Effector CD8-positive, alpha-beta T cell (primary cell): ENCODE data around the gene ADAM23.

ENCODE experiments used
- DNase-seq: peaks from one replicate; lab custom pipeline; 2025; lab: John Stamatoyannopoulos, UW

ADAM23 gene

DNA sequence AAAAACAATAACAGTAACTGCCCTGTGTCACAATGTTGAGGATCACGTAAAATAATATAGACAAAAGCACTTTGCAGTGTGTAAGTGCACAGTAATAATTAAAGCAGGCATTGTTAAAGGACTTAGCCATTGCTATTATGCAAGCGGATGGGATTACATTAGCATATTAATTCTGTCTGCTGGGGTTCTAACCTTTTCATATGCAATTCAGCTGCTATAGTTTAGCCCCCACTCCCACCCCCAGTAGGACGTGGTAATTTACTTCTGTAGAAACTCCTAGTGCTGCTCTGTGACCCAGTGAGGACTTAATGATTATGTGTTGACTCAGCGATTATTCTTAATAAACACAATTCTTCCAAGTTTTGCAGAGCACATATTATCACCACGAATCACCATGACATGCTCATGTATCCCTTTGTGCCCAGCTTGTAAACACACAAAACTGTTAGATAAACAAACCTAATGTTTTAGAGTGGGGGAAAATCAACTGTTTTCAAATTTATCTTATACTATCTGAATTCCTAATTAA lies 5.1 kb upstream of the ADAM23 start:
- no peak for DNase-seq

DNA sequence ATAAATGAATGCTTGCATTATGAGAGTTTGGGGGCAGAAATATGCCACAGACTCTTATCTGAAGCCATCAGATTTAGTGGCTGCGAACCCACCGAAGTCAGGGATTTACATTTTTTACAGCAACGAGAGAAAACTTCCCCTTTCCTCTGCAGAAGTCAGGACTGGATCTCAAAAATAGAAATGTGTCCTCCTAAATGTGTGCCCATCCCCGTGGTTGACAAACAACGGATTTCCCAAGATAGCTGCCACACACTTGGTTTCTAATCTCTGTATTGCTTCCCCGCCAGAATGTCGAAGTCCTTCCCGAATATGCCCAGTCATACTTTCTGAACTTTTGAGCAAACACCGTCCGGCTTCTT lies 879 bp upstream of the ADAM23 start:
- no peak for DNase-seq

DNA sequence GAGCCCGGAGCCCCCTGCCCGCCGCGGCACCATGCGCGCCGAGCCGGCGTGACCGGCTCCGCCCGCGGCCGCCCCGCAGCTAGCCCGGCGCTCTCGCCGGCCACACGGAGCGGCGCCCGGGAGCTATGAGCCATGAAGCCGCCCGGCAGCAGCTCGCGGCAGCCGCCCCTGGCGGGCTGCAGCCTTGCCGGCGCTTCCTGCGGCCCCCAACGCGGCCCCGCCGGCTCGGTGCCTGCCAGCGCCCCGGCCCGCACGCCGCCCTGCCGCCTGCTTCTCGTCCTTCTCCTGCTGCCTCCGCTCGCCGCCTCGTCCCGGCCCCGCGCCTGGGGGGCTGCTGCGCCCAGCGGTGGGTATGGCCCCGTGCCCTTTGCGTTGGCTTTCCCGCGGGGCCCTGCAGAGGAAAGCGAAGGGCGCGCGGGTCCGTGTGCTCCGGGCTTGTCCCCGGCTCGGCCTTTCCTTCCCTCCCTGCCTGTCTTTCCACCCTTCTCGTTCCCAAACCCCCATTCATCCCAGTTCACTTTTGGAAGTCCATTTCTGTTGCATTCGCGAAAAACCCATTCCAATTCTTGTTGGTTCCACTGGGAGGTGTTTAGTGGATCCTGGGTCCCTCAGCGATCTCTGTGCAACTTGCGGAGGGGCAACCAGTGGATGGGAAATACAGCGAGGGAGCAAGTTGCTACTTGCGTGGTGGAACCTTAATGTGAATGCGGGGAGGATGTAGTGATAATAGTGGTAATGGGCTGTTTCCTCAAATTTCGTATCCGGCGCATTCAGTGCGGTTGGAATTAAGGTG lies 599 bp downstream of the ADAM23 start:
- no peak for DNase-seq

DNA sequence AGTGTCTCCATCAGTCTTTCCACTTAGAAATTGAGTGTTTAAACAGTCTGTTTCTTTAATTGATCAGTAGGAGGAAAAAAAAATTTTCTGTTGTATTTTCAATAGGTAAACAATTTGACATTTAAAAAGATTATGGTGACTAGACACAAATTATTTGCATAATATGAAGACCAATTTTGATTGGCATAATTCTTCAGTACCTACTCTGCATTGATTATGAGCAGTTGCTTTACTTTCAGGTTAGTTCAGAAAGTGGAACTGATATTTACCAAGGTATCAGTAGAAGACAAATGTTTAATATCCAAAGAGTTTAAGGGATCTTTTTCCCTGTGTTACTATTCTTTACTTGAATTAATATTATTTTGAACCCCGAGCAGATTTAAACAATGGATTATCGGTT lies 2.6 kb downstream of the ADAM23 start:
- no peak for DNase-seq

DNA sequence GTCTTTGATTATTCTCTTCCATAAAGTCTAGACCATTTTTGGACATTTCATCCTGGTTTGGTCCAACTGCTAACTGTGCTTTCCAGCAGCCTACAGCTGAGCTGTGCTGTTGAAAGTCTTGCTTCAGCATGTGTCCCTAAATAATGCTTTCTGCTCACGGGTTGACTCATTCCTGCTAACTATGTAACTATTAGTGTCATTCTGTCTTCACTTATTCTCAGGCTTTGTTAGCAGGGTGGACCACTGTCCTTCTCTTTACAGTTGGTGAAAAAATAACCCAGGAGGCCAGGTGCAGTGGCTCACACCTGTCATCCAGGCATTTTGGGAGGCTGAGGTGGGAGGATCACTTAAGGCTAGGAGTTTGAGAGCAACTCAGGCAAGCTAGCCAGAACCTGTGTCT lies 8.9 kb downstream of the ADAM23 start:
- no peak for DNase-seq

DNA sequence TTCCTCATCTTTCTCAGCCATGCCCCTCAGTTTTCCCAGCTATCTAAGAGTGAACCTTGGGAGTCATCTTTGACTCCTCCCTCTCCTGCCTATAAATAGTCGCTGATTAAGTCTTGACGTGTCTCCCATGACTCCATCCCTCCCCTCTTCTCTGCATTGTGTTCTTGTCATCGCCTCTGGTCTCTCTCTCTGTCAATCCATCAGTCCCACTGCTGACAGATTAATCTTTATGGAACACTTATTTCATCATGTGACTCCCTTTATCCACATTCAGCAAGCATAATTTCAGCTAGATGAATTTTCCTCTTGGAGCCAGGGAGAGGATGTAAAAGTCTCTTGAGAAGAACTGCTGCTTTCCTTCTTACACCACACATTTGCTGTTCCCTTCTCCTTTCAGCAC lies 9.4 kb downstream of the ADAM23 start:
- no peak for DNase-seq

DNA sequence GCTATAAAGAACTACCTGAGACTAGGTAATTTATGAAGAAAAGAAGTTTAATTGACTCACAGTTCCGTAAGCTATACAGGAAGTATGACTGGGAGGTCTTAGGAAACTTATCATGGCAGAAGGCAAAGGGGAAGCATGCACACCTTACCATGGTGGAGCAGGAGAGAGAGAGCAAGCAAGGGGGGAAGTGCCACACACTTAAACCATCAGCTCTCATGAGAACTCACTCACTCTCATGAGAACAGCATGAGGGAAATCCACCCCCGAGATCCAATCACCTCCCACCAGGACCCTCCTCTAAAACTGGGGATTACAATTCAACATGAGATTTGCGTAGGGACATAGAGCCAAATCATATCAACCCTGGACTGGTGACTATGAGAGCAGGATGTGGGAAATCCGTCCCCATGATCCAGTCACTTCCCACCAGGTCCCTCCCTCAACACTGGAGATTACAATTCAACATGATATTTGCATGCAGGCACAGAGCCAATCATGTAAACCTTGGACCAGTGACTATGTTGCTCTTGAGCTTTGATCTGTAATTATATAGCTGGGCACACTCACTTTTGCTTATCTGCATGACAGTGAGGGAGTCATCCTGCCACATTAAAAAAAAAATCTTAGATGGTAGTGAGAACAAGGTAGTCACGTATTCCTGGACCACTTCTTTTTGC lies 12.9 kb downstream of the ADAM23 start:
- DNase-seq: no peak

DNA sequence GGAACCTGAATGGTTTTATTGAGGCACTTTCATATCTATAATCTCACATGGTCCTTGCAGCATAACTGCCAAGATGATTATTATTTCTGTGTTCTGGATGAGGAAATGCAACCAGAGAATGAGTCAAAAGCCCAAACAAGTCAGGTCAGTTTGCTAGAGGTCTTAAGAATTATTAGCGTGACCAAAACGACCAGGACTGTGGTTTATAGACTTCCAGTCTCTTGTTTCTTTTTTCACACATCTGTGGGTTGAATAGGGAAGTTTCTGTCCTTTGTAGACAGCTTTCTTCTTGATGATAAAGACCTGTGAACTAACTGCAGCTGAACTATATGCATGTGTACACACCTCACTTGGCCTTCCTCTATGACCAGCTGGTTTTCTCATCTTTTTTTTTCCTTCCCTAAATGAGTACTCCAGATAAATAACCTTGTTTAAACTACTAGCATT lies 13.9 kb downstream of the ADAM23 start:
- DNase-seq: no peak

DNA sequence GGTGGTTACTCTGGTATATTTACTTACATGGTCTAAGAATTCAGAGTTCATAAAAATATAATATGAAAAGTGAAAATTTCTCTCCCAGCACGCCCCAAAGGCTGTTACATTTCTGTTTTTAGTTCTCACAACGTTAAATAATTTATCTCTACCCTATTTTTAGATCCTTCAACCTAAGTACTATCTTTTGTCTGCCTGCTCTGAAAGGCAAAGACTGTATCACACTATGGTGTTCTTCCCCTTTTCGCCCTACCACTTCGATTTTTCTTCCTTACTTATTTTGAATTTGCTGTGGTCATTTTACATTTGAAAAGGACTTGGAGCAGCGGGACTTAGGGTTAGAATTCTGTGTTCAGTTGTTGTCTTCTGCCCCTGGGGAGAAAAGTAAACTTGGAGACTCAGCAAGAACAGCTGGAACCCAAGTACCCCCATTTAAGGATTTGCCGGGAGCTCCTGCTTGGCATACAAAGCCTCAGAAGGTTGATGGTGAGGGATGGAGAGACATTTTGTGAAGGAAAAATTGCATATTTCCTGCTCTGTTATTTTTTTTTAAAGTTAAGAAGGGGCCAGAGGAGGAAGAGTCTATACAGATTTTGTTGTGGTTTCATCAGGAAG lies 19.0 kb downstream of the ADAM23 start:
- no peak for DNase-seq

DNA sequence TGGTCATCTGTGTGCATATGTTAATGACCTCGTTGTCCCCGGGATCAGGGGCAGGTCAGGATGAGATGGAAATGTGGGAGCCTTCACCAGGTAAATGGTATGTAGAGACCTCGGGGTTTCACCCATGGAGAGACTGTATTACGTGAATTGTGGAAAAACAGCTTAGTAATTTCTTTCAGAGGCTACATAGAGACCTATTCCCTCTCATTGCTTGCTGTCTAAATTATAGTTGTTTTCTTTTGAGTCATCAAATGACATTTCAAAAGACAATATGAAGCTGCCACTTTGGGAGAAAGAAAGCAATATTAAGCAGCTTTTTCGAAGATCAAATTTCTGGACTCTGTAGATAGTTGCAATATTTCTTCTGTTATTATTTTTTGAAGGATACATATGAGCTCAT lies 20.4 kb downstream of the ADAM23 start:
- no peak for DNase-seq

DNA sequence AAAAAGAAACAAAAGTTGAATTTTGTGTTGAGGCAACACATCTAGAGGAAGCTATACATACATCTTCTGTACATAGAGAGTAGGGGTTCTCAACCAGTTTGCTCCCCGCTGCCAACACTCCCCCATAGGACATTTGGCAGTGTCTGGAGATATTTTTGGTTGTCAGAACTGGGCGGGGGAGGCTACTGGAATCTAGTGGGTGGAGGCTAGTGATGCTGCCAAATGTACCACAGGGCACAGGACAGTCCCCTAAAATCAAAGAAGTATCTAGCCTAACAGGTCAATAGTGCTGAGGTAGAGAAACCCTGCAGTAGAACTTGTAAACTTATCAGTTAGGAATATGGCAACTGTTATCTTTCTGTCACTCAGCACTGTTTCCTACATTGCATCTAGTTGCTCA lies 21.3 kb downstream of the ADAM23 start:
- DNase-seq: no peak

DNA sequence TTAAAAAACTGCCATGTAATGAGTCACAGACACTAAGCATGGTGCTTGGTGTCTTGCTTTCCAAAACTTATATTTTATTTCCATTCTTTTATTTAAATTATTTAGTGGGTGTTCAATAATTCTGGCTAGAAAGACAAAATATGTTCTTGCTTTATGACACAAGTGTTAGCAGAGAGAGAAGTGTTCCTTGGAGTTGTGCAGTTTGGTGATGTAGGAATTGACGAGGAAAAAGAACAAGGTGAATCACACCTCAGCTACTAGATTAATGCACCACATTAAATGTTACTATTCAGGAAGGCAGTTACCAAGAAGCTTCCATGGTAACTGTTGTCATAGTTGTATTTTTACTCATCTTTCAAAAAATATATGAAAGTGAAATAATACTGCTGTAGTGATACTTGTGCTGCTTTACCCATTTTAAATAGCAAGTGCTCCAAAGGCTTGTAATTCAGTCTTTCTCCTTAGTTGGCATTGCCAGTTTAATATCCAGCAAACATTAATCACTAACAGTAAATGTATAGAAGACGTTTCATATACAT lies 28.3 kb downstream of the ADAM23 start:
- DNase-seq: no peak

DNA sequence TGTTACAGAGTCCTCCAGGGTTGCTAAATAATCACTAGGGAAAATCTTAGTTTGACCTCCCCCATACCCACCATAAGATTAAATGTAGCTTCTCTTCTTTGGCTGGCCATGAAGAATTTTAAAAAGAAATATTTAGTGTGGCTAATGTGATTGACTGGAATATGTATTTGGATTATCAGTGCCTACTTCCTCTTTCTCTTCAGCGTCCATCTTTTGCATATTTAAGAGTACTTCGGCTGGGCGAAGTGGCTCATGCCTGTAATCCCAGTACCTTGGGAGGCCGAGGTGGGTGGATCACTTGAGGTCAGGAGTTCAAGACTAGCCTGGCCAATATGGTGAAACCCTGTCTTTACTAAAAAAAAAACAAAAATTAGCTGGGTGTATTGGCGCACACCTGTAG lies 28.8 kb downstream of the ADAM23 start:
- no peak for DNase-seq

DNA sequence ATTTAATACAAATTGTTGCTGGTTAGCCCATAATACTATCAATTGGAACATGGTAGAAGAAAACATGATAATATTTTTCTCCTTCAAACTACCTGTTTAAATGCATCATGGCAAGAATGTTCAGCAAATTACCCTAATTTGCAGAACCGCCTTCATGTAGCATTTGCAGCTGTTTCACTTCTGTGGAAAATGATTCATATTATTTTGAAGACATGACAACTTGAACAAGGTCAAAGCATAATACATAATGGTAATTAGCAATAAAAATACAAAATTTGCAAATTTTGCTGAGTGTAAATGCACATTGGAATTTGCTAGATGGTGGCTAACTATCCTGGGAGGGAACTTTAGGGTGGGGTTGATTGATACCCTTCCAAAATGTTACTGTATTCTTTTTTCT lies 30.8 kb downstream of the ADAM23 start:
- DNase-seq: no peak

DNA sequence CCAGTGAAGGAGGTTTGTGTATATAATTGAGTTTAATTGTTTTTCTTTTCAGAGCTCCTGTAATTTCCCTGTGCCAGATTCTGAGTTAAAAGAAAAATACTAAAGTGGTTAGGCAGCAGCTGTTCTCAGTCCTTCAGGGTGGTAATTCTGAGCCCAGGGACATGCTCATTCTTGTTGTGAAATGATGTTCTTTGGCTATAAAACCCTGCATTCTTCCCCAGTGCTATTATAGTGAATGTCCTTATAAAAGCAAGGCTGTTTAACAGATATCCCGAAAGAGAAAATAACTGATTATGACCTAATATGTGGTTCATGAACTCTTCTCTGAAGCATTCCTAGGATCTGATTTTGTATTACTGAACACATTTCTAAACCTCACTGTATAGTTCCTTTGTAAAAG lies 34.0 kb downstream of the ADAM23 start:
- no peak for DNase-seq

DNA sequence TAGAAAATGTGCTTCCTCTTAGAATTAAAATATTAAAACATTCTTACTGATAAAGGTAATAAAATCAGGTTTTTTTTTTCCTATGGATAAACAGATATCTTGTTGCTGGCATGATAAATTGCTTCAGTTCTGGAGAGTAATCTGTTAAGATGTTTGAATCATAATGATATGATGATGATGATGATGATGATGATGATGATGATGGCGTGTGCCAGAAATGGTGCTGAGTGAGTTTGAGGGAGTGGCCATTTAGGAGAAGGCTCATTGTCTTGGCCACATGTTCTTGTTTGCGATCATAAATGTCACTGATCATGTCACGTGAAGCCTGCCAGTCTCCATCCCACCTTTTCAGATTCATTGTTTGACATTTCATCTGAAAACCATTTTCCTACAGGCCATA lies 35.0 kb downstream of the ADAM23 start:
- DNase-seq: no peak

DNA sequence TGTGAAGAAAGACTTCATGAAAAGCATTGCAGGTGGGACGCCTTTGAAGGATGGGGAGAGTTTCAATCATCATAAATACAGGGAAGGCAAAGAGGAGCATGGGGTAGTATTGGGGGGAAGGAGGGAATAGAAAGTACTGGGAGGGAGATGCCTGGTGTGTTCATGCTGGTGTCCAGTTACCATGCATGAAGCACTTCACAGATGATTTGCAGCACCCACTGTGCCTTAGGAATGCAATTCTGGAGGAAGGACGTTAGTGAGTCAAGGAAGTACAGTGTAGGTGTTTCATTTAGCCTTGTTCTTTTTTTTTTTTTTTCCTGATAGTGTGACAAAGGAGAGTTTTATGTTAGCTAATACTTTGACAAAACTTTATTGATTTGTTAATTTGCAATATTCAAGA lies 36.8 kb downstream of the ADAM23 start:
- no peak for DNase-seq

DNA sequence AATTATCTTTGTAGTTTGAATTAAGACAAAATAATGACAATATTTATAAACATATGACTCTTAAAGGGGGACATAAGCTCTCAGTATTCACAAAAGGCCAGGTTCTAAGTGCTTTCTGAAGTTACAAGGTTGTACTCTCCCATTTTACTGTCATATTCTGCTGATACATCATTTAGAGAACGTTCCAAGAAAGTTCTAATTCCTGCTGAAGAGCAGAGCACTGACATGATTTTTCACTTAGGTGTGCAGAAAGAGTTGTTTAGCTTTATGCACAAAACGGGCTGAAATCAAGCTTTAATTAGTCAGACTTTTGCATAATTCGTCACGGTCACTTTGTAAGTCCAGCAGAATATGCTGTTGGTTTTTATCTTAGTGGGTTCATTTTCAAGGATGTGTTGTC lies 37.3 kb downstream of the ADAM23 start:
- DNase-seq: no peak

DNA sequence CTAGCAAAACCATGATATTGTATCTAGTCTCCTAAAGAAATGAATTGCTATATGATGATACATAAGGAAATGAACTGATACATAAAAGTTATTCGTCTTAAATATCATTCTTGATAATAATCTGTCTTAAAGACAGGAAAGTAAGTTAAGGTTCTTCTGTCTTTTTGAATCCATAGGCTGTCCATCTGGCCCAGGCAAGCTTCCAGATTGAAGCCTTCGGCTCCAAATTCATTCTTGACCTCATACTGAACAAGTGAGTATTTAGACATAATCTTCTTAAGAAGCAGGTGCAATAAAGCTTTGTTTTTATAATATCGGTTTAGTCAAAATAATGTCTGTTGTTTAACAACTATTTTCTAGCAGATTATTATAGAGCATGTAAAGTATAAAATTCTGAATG lies 37.7 kb downstream of the ADAM23 start:
- DNase-seq: no peak

DNA sequence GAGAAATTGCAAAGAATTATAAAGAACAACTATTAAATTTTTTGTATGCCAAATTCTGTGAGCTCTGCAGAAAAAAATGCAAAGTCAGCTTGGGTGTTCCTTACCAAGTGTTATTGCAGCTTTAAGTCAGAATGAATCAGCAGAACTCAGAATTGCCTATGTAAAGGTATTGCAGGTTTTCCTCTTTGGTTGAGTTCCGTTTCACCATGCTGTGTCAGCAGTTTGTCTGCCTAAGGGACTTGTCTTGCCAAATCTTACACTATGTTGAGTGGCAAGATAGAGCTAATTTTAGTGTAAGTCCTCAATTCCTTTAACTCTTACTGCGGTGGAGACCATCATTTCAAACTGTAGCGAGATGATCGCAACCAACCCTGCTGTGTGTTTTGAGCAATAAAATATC lies 38.8 kb downstream of the ADAM23 start:
- no peak for DNase-seq

DNA sequence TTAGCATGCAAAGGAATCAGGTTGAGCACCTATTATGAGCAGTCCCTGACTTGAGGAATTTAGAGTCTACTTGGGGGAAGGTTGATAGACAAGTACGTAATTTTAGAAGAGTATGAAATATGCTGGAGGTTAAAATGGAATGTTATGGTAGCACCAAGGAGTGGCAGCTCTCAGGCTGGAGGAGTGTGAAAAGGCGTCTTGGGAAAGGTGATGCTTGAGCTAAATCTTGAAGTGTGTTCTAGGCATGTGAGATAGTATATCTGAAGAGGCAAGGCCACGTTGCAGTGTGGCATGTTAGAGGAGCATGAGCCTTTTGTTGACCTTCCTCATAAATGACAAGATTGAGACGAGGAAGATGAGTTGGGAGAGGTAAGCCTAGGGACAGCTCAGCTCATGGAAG lies 39.3 kb downstream of the ADAM23 start:
- no peak for DNase-seq

DNA sequence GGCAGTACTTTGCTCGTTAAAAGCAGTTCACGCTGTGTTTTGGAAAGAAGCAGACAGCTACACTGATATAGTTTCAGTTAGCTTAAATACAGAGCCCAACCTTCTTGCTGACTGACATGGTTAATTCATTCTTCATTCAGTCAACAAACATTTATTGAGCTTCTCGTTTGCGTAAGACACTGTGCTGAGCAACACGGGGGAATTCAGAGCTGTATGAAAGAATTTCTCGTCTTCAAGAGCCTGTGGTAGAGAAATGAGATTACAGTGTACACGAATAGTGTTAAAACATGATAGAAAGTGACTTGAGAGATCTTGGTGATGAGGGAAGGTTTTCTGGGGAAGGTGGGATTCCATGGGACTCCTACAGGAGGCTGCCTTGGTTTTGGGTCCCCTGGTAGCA lies 44.7 kb downstream of the ADAM23 start:
- DNase-seq: no peak

DNA sequence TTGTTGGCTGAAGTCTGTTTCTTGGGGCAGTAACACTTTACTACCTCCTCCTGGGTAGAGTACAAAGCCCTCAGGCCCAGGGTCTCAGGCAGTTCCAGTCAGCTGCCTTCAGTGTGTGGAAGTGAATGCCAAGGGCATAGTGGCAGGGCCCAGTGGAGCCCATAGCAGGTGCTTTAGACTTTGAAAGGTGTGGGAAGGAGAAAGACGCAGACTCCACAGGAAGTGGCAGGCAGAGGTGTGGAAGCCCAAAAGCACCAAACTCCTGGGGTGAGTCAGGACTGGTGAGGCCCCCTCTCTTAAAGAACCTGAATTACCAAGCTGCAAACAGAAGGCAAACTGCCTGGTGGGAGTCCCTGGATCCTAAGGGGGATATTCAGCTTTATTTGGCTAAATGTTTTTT lies 45.3 kb downstream of the ADAM23 start:
- no peak for DNase-seq
